T-helper 17 cell (primary cell): ENCODE results near the gene FAM135A. TPM values are rescaled to one million over a fixed set of nuclear protein-coding genes. Genes with fewer than 3 reads are reported as not detected.
"Not testable (repeated sequence)": the region's sequence is repeated elsewhere in the genome, so short reads cannot be mapped to it uniquely, and the experiment has no call there.

Source experiments
- ATAC-seq: fragments of 150-1000 bp; cut with Tn5 transposase; 2 replicates; pipeline ENCODE4 v1.10.0; 2021; ENCODE audit warnings: mild to moderate bottlenecking, moderate library complexity
- DNase-seq, 3 donors: peaks; one replicate each; pipeline versions ENCODE4 v3.0.0 to v3.0.0-alpha.2; 2020 to 2021
- H3K9me3 ChIP-seq: one replicate; pipeline ENCODE4 v1.7.0; 2013; ENCODE audit warnings: low read length, mild to moderate bottlenecking; ENCODE audit not compliant: control insufficient read depth, poor library complexity, severe bottlenecking
- H3K27ac Mint-ChIP-seq: one replicate; pipeline ENCODE4 v1.8.0; 2022; ENCODE audit warnings: mild to moderate bottlenecking, moderate library complexity, mixed read lengths
- H3K27me3 Mint-ChIP-seq: one replicate; pipeline ENCODE4 v1.8.0; 2022; ENCODE audit warnings: mixed read lengths
- H3K36me3 Mint-ChIP-seq: one replicate; pipeline ENCODE4 v1.8.0; 2022; ENCODE audit warnings: low read depth, mixed read lengths
- H3K4me1 Mint-ChIP-seq: one replicate; pipeline ENCODE4 v1.8.0; 2022; ENCODE audit warnings: mild to moderate bottlenecking, mixed read lengths
- H3K4me3 Mint-ChIP-seq: one replicate; pipeline ENCODE4 v1.8.0; 2022; ENCODE audit warnings: mild to moderate bottlenecking, moderate library complexity, mixed read lengths
- total RNA-seq, 4 donors: library from RNA in 2 of 4; stranded (reverse) in 2 of 4; gene quantifications; one replicate each; pipeline ENCODE4 v1.2.3 and lab custom pipeline; 2022 to 2026

The FAM135A gene
- total RNA-seq, 2 donors from 2014 or later, result 5.8 to 8.1 TPM

- not testable (repeated sequence) for H3K27ac Mint-ChIP-seq, H3K27me3 Mint-ChIP-seq, H3K4me3 Mint-ChIP-seq, H3K36me3 Mint-ChIP-seq, DNase-seq, ATAC-seq, H3K9me3 ChIP-seq, H3K4me1 Mint-ChIP-seq
Measured at GRCh38 chr6:70453899-70454298, 40.6 kb downstream of the FAM135A start.

GRCh38 chr6:70456735-70457134 lies 43.4 kb downstream of the FAM135A start:
- Mint-ChIP-seq H3K36me3 (peaks cover 4% of the 10 kb centered on the region), H3K4me1 (no peaks in the 10 kb centered on the region), H3K27ac (no peak overlapping the region), H3K27me3 (no peaks in the 10 kb centered on the region), H3K4me3 (no peak overlapping the region)
- ATAC-seq (no peak), DNase-seq (no peak)
- H3K9me3 ChIP-seq, result no peaks in the 10 kb centered on the region

GRCh38 chr6:70459235-70459634 lies 45.9 kb downstream of the FAM135A start:
- Mint-ChIP-seq H3K27ac (no peak overlapping the region), H3K36me3 (peaks cover 3% of the 10 kb centered on the region), H3K4me3 (no peak overlapping the region), H3K27me3 (no peaks in the 10 kb centered on the region), H3K4me1 (no peaks in the 10 kb centered on the region)
- ATAC-seq (no peak), DNase-seq (no peak)
- no peaks in the 10 kb centered on the region for H3K9me3 ChIP-seq

- not testable (repeated sequence) for H3K36me3 Mint-ChIP-seq, H3K27ac Mint-ChIP-seq, DNase-seq, H3K27me3 Mint-ChIP-seq, H3K4me3 Mint-ChIP-seq, H3K9me3 ChIP-seq, ATAC-seq, H3K4me1 Mint-ChIP-seq
Measured at GRCh38 chr6:70459699-70460098, 46.4 kb downstream of the FAM135A start.

- Mint-ChIP-seq H3K27ac (no peak overlapping the region), H3K4me1 (no peaks in the 10 kb centered on the region), H3K36me3 (peaks cover 12% of the 10 kb centered on the region), H3K27me3 (no peaks in the 10 kb centered on the region), H3K4me3 (no peak overlapping the region)
- H3K9me3 ChIP-seq, result no peaks in the 10 kb centered on the region
- ATAC-seq (no peak), DNase-seq (no peak)
Measured at GRCh38 chr6:70470016-70470415, 56.7 kb downstream of the FAM135A start.

- not testable (repeated sequence) for H3K27me3 Mint-ChIP-seq, DNase-seq, ATAC-seq, H3K27ac Mint-ChIP-seq, H3K9me3 ChIP-seq, H3K4me1 Mint-ChIP-seq, H3K4me3 Mint-ChIP-seq
- H3K36me3 Mint-ChIP-seq, result peaks cover 12% of the 10 kb centered on the region
Measured at GRCh38 chr6:70470510-70470909, 57.2 kb downstream of the FAM135A start.

GRCh38 chr6:70474751-70475150 lies 61.4 kb downstream of the FAM135A start:
- H3K36me3 Mint-ChIP-seq, result peaks cover 16% of the 10 kb centered on the region

GRCh38 chr6:70479236-70479635 lies 65.9 kb downstream of the FAM135A start:
- Mint-ChIP-seq H3K4me1 (no peaks in the 10 kb centered on the region), H3K36me3 (peaks cover 3% of the 10 kb centered on the region), H3K27ac (no peak overlapping the region), H3K4me3 (no peak overlapping the region), H3K27me3 (no peaks in the 10 kb centered on the region)
- H3K9me3 ChIP-seq, result no peaks in the 10 kb centered on the region
- no peak for ATAC-seq
- no peak for DNase-seq

More at GRCh38 chr6:70474751-70475150, 61.4 kb downstream of the FAM135A start:
- Mint-ChIP-seq H3K27ac (no peak overlapping the region), H3K4me1 (no peaks in the 10 kb centered on the region), H3K27me3 (no peaks in the 10 kb centered on the region), H3K4me3 (no peak overlapping the region)
- H3K9me3 ChIP-seq, result no peaks in the 10 kb centered on the region
- ATAC-seq, result no peak
- no peak for DNase-seq

- H3K9me3 ChIP-seq, H3K4me3 Mint-ChIP-seq, DNase-seq, H3K4me1 Mint-ChIP-seq, H3K36me3 Mint-ChIP-seq, H3K27ac Mint-ChIP-seq, ATAC-seq, H3K27me3 Mint-ChIP-seq: not testable (repeated sequence)
Measured at GRCh38 chr6:70486638-70487037, 73.3 kb downstream of the FAM135A start.

GRCh38 chr6:70489364-70489763 lies 76.1 kb downstream of the FAM135A start:
- Mint-ChIP-seq H3K4me1 (no peaks in the 10 kb centered on the region), H3K36me3 (no peaks in the 10 kb centered on the region), H3K27ac (no peak overlapping the region), H3K27me3 (no peaks in the 10 kb centered on the region), H3K4me3 (no peak overlapping the region)
- no peak for DNase-seq
- no peaks in the 10 kb centered on the region for H3K9me3 ChIP-seq
- no peak for ATAC-seq

GRCh38 chr6:70494833-70495232 lies 81.5 kb downstream of the FAM135A start:
- Mint-ChIP-seq H3K27me3 (no peaks in the 10 kb centered on the region), H3K27ac (no peak overlapping the region), H3K4me3 (no peak overlapping the region), H3K4me1 (no peaks in the 10 kb centered on the region), H3K36me3 (no peaks in the 10 kb centered on the region)
- H3K9me3 ChIP-seq, result no peaks in the 10 kb centered on the region
- ATAC-seq (no peak), DNase-seq (no peak)

GRCh38 chr6:70495790-70496189 lies 82.5 kb downstream of the FAM135A start:
- DNase-seq, H3K36me3 Mint-ChIP-seq, ATAC-seq, H3K27me3 Mint-ChIP-seq, H3K4me3 Mint-ChIP-seq, H3K4me1 Mint-ChIP-seq, H3K9me3 ChIP-seq, H3K27ac Mint-ChIP-seq: not testable (repeated sequence)

GRCh38 chr6:70502484-70502883 lies 89.2 kb downstream of the FAM135A start:
- Mint-ChIP-seq H3K4me3 (no peak overlapping the region), H3K27me3 (no peaks in the 10 kb centered on the region), H3K27ac (no peak overlapping the region), H3K4me1 (no peaks in the 10 kb centered on the region), H3K36me3 (no peaks in the 10 kb centered on the region)
- H3K9me3 ChIP-seq, result no peaks in the 10 kb centered on the region
- DNase-seq (no peak), ATAC-seq (no peak)

GRCh38 chr6:70503813-70504465 lies 90.6 kb downstream of the FAM135A start:
- no peak overlapping the region for H3K4me3 Mint-ChIP-seq

More at GRCh38 chr6:70503813-70504465, 90.6 kb downstream of the FAM135A start:
- Mint-ChIP-seq H3K36me3 (no peaks in the 10 kb centered on the region), H3K27ac (no peak overlapping the region), H3K4me1 (no peaks in the 10 kb centered on the region), H3K27me3 (no peaks in the 10 kb centered on the region)
- no peaks in the 10 kb centered on the region for H3K9me3 ChIP-seq
- ATAC-seq (no peak), DNase-seq (no peak)
